A673 (cell line): ENCODE results near the gene MAP6. TPM values are rescaled to one million over a fixed set of nuclear protein-coding genes. Genes with fewer than 3 reads are reported as not detected.

Experiments
- BruUV-seq: library from RNA; stranded (reverse); fragments of 400-500 nt; replicated peaks from 2 replicates; lab custom pipeline; 2021; lab: Mats Ljungman, UMichigan
- CTCF ChIA-PET: fragments of 300-600 bp; sonication (Branson Sonifier 250); formaldehyde crosslinking; loops from one replicate; lab custom pipeline; 2022; ENCODE audit warnings: antibody characterized with exemption; lab: Charles Lee
- POLR2A ChIA-PET: fragments of 300-600 bp; sonication (Branson Sonifier 250); formaldehyde crosslinking; loops from one replicate; lab custom pipeline; 2022; ENCODE audit warnings: antibody characterized with exemption; ENCODE audit not compliant: low non-redundant PET; lab: Charles Lee
- DNase-seq: peaks from one replicate; pipeline ENCODE4 v3.0.0-alpha.2; 2015; ENCODE audit warnings: low spot score
- H3K27ac ChIP-seq: fragments of 200-600 bp; sonication (generic); 2 replicates; pipeline ENCODE4 v1.5.1; 2016; ENCODE audit warnings: mixed run types, low read depth, mild to moderate bottlenecking, mixed read lengths, antibody characterized with exemption, low read length; ENCODE audit not compliant: poor library complexity, severe bottlenecking
- H3K27me3 ChIP-seq: fragments of 200-600 bp; sonication (generic); replicated peaks from 2 replicates; pipeline ENCODE4 v1.6.1; 2017; ENCODE audit warnings: mixed run types, low read depth, mild to moderate bottlenecking, mixed read lengths, antibody characterized with exemption, low read length; ENCODE audit not compliant: insufficient read depth, poor library complexity
- H3K36me3 ChIP-seq: fragments of 200-600 bp; sonication (generic); 2 replicates; pipeline ENCODE4 v1.6.1; 2016; ENCODE audit warnings: mixed run types, mild to moderate bottlenecking, mixed read lengths, antibody characterized with exemption, low read length; ENCODE audit not compliant: insufficient read depth, poor library complexity, severe bottlenecking
- H3K4me1 ChIP-seq: fragments of 200-600 bp; sonication (generic); 2 replicates; pipeline ENCODE4 v1.6.1; 2017; ENCODE audit warnings: mixed run types, mild to moderate bottlenecking, mixed read lengths, antibody characterized with exemption, low read length; ENCODE audit not compliant: insufficient read depth, poor library complexity, severe bottlenecking
- H3K4me3 ChIP-seq: fragments of 200-600 bp; sonication (generic); 2 replicates; pipeline ENCODE4 v1.5.1; 2016; ENCODE audit warnings: low read depth, mixed run types, mild to moderate bottlenecking, mixed read lengths, low read length; ENCODE audit not compliant: poor library complexity, severe bottlenecking
- H3K9me3 ChIP-seq: fragments of 200-600 bp; sonication (generic); 2 replicates; pipeline ENCODE4 v1.6.1; 2016; ENCODE audit warnings: mixed run types, low read depth, mild to moderate bottlenecking, mixed read lengths, antibody characterized with exemption, low read length; ENCODE audit not compliant: poor library complexity, severe bottlenecking
- EZH2 ChIP-seq: fragments of 200-600 bp; sonication (generic); IDR thresholded peaks from 2 replicates; pipeline ENCODE4 v1.6.1; 2017; ENCODE audit warnings: borderline replicate concordance, low read depth, mild to moderate bottlenecking, mixed read lengths, antibody characterized with exemption, low read length; ENCODE audit not compliant: poor library complexity, severe bottlenecking
- intact Hi-C: fragments of 100-400 bp; cut with micrococcal nuclease; formaldehyde crosslinking; loops from one replicate; pipeline ENCODE4 v1.10.0; 2022; ENCODE audit not compliant: unreplicated experiment
- total RNA-seq: library from RNA; stranded (reverse); gene quantifications from 2 replicates; pipeline ENCODE4 v1.2.3, GENCODE V29; 2021
- TF ChIP-seq, protein P1 (sequence below): fragments of 300-800, 200-600 bp; sonication (generic); conservative IDR thresholded peaks from 2 replicates; pipeline ENCODE4 v1.5.1; 2017; ENCODE audit warnings: low read depth, mild to moderate bottlenecking, antibody characterized with exemption, low read length, moderate library complexity, mixed read lengths

MAP6 gene
- total RNA-seq, 1 experiment from 2014 or later: not detected

DNA sequence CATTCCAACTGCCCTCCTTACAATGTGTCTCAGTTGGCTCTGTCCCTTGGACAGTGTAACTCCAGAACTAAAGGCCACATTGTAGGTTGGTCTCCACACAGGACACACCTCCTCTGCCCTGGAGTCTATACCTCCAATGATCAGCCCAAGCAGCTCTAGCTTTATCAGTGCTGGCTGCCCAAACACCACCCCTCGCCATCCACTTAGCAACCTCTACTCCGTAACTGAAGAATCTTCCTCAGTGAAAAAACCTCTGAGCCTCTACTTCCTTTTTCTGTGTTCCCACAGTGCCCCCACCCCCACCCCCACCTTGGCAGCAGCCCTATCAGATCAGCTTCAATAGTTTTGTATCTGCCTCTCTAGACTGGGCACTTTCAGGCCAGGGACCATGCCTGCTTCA, 73.4 kb downstream of the MAP6 start:
- intact Hi-C loops: loop anchor here (5.0 to 10.0 kb wide), 2 partner anchors 72 to 109 kb away; partner anchors contain the start of gene MAP6
- no peak overlapping the region for H3K27ac ChIP-seq
- ChIA-PET CTCF (no interaction called here), POLR2A (no interaction called here)
- no peak overlapping the region for H3K4me3 ChIP-seq
- BruUV-seq: no TSS peak
- no peaks in the 10 kb centered on the region for H3K4me1 ChIP-seq
- H3K27me3 ChIP-seq: no peaks in the 10 kb centered on the region
- no peaks in the 10 kb centered on the region for H3K9me3 ChIP-seq
- H3K36me3 ChIP-seq: no peaks in the 10 kb centered on the region
- no peak for DNase-seq
- TF ChIP-seq, protein P1, sequence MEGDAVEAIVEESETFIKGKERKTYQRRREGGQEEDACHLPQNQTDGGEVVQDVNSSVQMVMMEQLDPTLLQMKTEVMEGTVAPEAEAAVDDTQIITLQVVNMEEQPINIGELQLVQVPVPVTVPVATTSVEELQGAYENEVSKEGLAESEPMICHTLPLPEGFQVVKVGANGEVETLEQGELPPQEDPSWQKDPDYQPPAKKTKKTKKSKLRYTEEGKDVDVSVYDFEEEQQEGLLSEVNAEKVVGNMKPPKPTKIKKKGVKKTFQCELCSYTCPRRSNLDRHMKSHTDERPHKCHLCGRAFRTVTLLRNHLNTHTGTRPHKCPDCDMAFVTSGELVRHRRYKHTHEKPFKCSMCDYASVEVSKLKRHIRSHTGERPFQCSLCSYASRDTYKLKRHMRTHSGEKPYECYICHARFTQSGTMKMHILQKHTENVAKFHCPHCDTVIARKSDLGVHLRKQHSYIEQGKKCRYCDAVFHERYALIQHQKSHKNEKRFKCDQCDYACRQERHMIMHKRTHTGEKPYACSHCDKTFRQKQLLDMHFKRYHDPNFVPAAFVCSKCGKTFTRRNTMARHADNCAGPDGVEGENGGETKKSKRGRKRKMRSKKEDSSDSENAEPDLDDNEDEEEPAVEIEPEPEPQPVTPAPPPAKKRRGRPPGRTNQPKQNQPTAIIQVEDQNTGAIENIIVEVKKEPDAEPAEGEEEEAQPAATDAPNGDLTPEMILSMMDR: no peak
- TF ChIP-seq EZH2: no peak

DNA sequence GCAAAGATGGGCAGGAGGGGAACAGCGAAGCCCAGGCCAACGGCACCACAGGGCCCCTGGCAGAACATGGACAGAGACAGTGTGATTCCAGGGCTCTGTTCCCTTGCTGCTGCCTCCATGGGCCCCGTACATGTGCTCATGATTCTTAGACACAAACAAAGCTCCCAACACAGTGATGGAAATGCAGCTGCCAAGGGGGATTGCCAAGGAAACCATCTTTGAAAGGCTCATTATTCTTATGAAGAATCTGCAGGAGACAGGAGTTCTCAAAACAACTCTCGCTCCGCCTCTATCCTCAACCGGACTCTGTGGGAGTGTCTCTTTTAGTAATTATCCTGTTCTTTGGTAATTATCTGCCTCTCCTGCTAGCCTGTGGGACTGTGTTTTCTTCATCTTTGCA, 74.6 kb downstream of the MAP6 start:
- no peaks in the 10 kb centered on the region for H3K36me3 ChIP-seq
- POLR2A ChIA-PET: no interaction called here
- intact Hi-C loops: loop anchor here (10.0 kb wide), 1 partner anchor 111 kb away; no protein-coding TSS in a partner anchor
- no peak overlapping the region for H3K27ac ChIP-seq
- CTCF ChIA-PET: interaction anchor here (0.6 kb wide), 1 partner anchor 22 kb away, joined by 4 read pairs; no protein-coding TSS in a partner anchor
- TF ChIP-seq, protein P1: no peak
- no peak for TF ChIP-seq EZH2
- H3K4me3 ChIP-seq: no peak overlapping the region
- no peaks in the 10 kb centered on the region for H3K9me3 ChIP-seq
- DNase-seq: no peak
- H3K4me1 ChIP-seq: no peaks in the 10 kb centered on the region
- no peaks in the 10 kb centered on the region for H3K27me3 ChIP-seq
- BruUV-seq: no TSS peak

DNA sequence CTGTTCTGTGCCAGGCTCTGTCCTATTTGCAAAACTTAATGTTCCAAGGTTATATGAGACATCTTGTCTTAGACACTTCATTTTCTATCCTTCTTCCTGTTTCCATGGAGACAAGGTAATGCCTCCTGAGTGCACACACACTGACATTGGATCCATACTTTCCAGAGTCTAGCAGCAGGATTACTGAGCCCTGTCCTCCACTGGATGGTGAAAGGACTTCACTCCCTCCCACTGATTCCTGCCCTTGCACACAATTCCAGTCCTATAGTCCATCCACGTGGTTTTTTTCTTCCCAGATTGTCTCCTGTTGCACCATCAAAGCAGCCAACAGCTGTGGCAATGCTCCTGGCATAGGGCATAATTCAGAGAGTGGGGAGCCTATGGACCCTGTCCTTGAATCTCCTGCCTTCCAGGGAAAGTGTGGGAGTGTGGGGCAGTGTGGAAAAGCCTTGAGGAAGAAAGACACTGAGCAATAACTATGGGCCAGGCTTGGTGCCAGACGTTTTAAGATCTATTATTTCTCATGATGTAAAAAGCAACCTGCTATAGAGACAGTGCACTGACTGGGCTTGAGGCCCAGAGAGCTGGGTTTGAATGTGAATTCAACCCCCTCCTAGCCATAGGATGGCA, 75.4 kb downstream of the MAP6 start:
- CTCF ChIA-PET: interaction anchor here (0.6 kb wide), 1 partner anchor 21 kb away, joined by 4 read pairs; no protein-coding TSS in a partner anchor

More for the DNA sequence above, 75.4 kb downstream of the MAP6 start:
- Histone ChIP-seq H3K9me3 (no peaks in the 10 kb centered on the region), H3K4me3 (no peak overlapping the region), H3K27ac (no peak overlapping the region), H3K27me3 (no peaks in the 10 kb centered on the region), H3K4me1 (no peaks in the 10 kb centered on the region), H3K36me3 (no peaks in the 10 kb centered on the region)
- POLR2A ChIA-PET: no interaction called here
- intact Hi-C loops: loop anchor here (10.0 kb wide), 1 partner anchor 111 kb away; no protein-coding TSS in a partner anchor
- no peak for DNase-seq
- no peak for TF ChIP-seq EZH2
- BruUV-seq: no TSS peak
